Measurements from ENCODE around the gene PABPN1L.

PABPN1L gene

GRCh38 chr16:88843256-88843655 lies 23.2 kb downstream of the PABPN1L start:
- H3K27ac Mint-ChIP-seq = no peak overlapping the region
- H3K4me1 Mint-ChIP-seq (ENCODE audit: low read depth) = no peaks in the 10 kb centered on the region
- H3K9me3 Mint-ChIP-seq (ENCODE audit: low read depth) = no peaks in the 10 kb centered on the region
- H3K4me3 Mint-ChIP-seq = no peak overlapping the region
- H3K27me3 Mint-ChIP-seq = no peaks in the 10 kb centered on the region
- no peaks in the 10 kb centered on the region for H3K36me3 Mint-ChIP-seq

GRCh38 chr16:88842806-88843205 lies 23.7 kb downstream of the PABPN1L start:
- Mint-ChIP-seq H3K9me3 (ENCODE audit: low read depth) (no peaks in the 10 kb centered on the region), H3K4me1 (ENCODE audit: low read depth) (no peaks in the 10 kb centered on the region), H3K36me3 (no peaks in the 10 kb centered on the region), H3K27ac (no peak overlapping the region), H3K4me3 (no peak overlapping the region), H3K27me3 (no peaks in the 10 kb centered on the region)

- Mint-ChIP-seq H3K4me3 (no peak overlapping the region), H3K9me3 (ENCODE audit: low read depth) (no peaks in the 10 kb centered on the region), H3K36me3 (no peaks in the 10 kb centered on the region), H3K27ac (no peak overlapping the region), H3K27me3 (no peaks in the 10 kb centered on the region), H3K4me1 (ENCODE audit: low read depth) (no peaks in the 10 kb centered on the region)
These were observed 24.1 kb downstream of the PABPN1L start for GRCh38 chr16:88842308-88842756.

- Mint-ChIP-seq H3K27ac (no peak overlapping the region), H3K27me3 (no peaks in the 10 kb centered on the region), H3K36me3 (no peaks in the 10 kb centered on the region), H3K4me3 (no peak overlapping the region), H3K9me3 (ENCODE audit: low read depth) (no peaks in the 10 kb centered on the region), H3K4me1 (ENCODE audit: low read depth) (no peaks in the 10 kb centered on the region)
These were observed 24.7 kb downstream of the PABPN1L start for GRCh38 chr16:88841521-88842307.

DNA sequence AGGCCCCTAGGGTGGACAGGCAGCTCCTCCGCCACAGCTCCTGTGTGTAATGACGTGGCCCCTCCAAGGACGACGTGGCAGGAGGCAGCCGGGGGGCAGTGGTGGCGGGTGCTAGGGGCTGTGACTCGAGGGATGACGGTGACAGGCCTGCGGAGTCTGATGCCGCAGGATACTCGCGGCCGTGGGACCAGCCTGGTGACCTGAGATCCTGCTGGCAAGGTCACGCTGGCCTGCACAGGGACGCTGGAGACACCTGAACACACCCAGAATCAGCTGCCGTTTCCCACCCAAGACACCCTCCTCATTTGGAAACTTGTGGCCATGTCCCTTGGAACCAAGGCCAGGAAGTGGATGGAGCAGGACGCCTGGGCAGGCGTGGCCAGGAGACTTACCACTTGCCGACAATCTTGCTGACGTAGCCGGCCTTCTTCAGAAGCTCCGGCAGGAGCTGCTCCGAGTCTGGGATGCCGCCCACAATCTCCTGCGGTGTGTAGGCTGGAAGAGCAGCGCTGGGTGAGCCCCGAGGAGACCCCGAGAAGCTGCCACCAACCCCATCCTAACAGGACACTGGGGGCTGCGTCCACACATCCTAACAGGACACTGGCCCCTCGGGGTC lies 25.8 kb downstream of the PABPN1L start:
- no peaks in the 10 kb centered on the region for H3K36me3 Mint-ChIP-seq
- no peaks in the 10 kb centered on the region for H3K4me1 Mint-ChIP-seq (ENCODE audit: low read depth)
- no peaks in the 10 kb centered on the region for H3K9me3 Mint-ChIP-seq (ENCODE audit: low read depth)
- H3K27me3 Mint-ChIP-seq = no peaks in the 10 kb centered on the region
- no peak overlapping the region for H3K27ac Mint-ChIP-seq
- no peak overlapping the region for H3K4me3 Mint-ChIP-seq

DNA sequence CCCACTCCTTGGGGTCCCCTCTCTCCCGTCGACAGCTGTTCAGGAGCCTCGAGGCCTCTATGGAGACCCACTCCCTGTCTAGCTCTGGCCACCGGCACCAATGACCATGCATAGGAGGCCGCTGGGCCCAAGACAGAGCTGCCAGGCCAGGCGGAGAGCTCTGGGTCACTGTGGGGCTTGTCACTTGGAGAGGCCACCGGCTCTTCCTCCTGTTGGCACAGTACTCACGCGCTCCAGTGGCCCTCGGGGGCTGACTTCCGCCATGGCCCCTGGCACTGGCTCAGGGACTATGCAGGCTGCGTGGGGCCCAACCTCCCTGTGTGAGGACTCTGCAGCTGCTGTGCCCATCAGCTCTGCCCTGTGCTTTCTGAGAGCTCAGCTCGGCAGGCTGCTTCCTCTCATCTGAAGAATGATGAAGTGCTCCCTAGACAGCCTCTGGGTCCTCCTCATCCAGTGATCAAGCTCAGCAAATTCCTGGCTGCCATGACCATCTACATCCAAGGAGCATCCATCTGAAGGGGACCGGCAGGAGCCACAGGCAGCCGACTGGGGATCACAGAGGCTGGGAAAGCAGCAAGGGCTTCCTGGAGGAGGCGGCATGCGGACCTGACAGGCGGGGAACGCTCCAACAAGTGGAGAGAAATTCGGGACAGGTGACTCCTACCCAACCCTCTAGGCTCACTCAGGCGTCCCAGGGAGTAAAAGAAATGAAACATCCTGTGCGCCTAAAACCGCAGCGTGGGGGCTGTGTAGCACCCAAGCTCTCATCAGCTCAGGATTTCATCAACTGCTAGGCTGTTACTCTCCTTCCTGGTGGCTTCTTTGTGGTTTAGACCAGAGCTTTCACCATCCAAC lies 26.5 kb downstream of the PABPN1L start:
- H3K9me3 Mint-ChIP-seq (ENCODE audit: low read depth) = no peaks in the 10 kb centered on the region
- H3K4me1 Mint-ChIP-seq (ENCODE audit: low read depth) = no peaks in the 10 kb centered on the region
- H3K27me3 Mint-ChIP-seq = no peaks in the 10 kb centered on the region
- H3K27ac Mint-ChIP-seq = no peak overlapping the region
- H3K36me3 Mint-ChIP-seq = no peaks in the 10 kb centered on the region
- no peak overlapping the region for H3K4me3 Mint-ChIP-seq

GRCh38 chr16:88839026-88839529 lies 27.4 kb downstream of the PABPN1L start:
- Mint-ChIP-seq H3K9me3 (ENCODE audit: low read depth) (no peaks in the 10 kb centered on the region), H3K36me3 (no peaks in the 10 kb centered on the region), H3K4me1 (ENCODE audit: low read depth) (no peaks in the 10 kb centered on the region), H3K27ac (no peak overlapping the region), H3K4me3 (no peak overlapping the region), H3K27me3 (no peaks in the 10 kb centered on the region)

- no peaks in the 10 kb centered on the region for H3K36me3 Mint-ChIP-seq
- no peaks in the 10 kb centered on the region for H3K4me1 Mint-ChIP-seq (ENCODE audit: low read depth)
- no peak overlapping the region for H3K4me3 Mint-ChIP-seq
- no peaks in the 10 kb centered on the region for H3K27me3 Mint-ChIP-seq
- no peaks in the 10 kb centered on the region for H3K9me3 Mint-ChIP-seq (ENCODE audit: low read depth)
- H3K27ac Mint-ChIP-seq = no peak overlapping the region
These were observed 27.9 kb downstream of the PABPN1L start for GRCh38 chr16:88838566-88838965.

DNA sequence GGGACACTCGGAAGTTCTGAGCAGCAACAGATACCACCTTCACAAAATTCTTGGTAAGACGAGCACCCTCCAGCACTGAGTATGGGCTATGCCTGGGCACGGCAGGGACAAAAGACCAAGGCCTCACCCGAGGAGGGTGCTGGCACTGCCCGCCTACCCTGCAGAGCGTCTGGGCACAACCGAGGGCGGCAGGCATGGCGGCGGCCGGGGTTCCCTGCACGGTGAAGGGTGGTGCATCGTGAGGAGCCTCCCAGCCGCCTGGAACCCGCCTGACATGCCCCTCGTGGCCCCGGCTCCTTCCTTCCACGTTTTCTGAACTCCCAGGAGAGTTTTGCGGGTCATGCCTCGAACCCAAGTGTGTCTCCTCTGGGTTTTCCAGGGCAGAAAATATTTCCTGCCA lies 28.7 kb downstream of the PABPN1L start:
- H3K4me3 Mint-ChIP-seq = no peak overlapping the region
- H3K27me3 Mint-ChIP-seq = no peaks in the 10 kb centered on the region
- no peaks in the 10 kb centered on the region for H3K36me3 Mint-ChIP-seq
- no peaks in the 10 kb centered on the region for H3K9me3 Mint-ChIP-seq (ENCODE audit: low read depth)
- H3K4me1 Mint-ChIP-seq (ENCODE audit: low read depth) = no peaks in the 10 kb centered on the region
- H3K27ac Mint-ChIP-seq = no peak overlapping the region

- Mint-ChIP-seq H3K27me3 (no peaks in the 10 kb centered on the region), H3K27ac (no peak overlapping the region), H3K4me1 (ENCODE audit: low read depth) (no peaks in the 10 kb centered on the region), H3K9me3 (ENCODE audit: low read depth) (no peaks in the 10 kb centered on the region), H3K4me3 (no peak overlapping the region), H3K36me3 (no peaks in the 10 kb centered on the region)
These were observed 29.7 kb downstream of the PABPN1L start for GRCh38 chr16:88836791-88837190.

GRCh38 chr16:88835818-88836217 lies 30.6 kb downstream of the PABPN1L start:
- no peaks in the 10 kb centered on the region for H3K4me1 Mint-ChIP-seq (ENCODE audit: low read depth)
- H3K9me3 Mint-ChIP-seq (ENCODE audit: low read depth) = no peaks in the 10 kb centered on the region
- H3K36me3 Mint-ChIP-seq = no peaks in the 10 kb centered on the region
- no peak overlapping the region for H3K4me3 Mint-ChIP-seq
- H3K27me3 Mint-ChIP-seq = no peaks in the 10 kb centered on the region
- H3K27ac Mint-ChIP-seq = no peak overlapping the region

- Mint-ChIP-seq H3K36me3 (no peaks in the 10 kb centered on the region), H3K9me3 (ENCODE audit: low read depth) (no peaks in the 10 kb centered on the region), H3K4me3 (no peak overlapping the region), H3K27me3 (no peaks in the 10 kb centered on the region), H3K27ac (no peak overlapping the region), H3K4me1 (ENCODE audit: low read depth) (no peaks in the 10 kb centered on the region)
These were observed 31.1 kb downstream of the PABPN1L start for GRCh38 chr16:88835383-88835782.

DNA sequence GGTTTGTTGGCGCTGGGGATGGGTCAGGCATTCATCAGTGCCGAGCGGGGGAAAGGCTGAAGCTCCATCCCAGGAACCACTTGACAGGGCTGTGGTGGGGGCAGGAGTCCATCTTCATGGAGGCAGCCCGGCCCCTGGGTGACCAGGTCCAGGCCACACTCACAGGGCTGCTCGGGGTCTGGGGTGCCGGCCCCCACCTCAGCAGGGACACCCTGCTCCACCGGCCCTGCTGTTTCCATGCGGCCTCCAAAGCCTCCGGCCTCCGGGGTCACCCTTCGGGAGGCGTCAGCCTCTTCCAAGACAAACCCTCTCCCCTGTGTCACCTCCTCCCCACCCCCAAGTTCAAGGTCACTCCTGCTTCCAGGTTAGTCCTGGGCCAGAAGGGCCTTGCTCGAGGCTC lies 31.8 kb downstream of the PABPN1L start:
- Mint-ChIP-seq H3K36me3 (no peaks in the 10 kb centered on the region), H3K9me3 (ENCODE audit: low read depth) (no peaks in the 10 kb centered on the region), H3K4me3 (no peak overlapping the region), H3K4me1 (ENCODE audit: low read depth) (no peaks in the 10 kb centered on the region), H3K27me3 (no peaks in the 10 kb centered on the region), H3K27ac (no peak overlapping the region)

DNA sequence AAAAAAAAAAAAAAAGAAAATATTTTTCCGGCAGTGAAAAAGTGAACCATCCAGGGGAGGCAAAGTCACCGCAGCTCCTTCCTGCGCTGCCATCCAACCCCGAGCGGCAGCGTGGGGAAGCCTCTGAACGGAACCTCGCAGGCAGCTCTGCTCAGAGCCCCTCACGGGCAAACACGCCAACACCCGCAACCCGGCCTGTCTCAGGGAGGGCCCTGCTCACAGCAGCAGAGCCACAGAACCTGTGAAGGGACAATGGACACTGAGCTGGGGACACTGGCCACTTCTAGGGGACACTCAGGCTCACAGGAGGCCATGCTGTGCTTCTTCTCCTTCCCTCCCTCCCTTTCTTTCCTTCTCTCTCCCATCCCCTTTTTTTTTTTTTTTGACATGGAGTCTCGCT lies 33.4 kb downstream of the PABPN1L start:
- no peak overlapping the region for H3K4me3 Mint-ChIP-seq
- no peaks in the 10 kb centered on the region for H3K36me3 Mint-ChIP-seq
- no peaks in the 10 kb centered on the region for H3K4me1 Mint-ChIP-seq (ENCODE audit: low read depth)
- no peak overlapping the region for H3K27ac Mint-ChIP-seq
- H3K9me3 Mint-ChIP-seq (ENCODE audit: low read depth) = no peaks in the 10 kb centered on the region
- H3K27me3 Mint-ChIP-seq = no peaks in the 10 kb centered on the region

DNA sequence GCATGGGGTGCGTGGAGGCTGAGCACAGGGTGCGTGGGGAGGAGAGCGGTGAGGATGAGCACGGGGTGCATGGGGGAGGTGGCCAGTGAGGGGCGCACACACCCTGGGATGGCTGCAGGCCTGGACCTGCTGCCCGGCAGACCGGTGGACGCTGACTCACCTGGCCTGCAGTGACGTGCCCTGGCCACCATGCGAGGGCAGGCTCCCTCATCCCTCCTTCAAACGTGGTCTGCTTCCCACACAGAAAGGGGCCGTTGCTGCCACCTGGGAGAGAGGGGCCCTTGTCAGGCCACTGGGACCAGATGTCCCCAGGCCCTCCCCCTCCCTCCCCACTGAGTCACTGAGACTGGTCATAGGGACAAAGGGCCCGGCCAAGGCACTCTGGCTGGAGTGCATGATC lies 34.6 kb downstream of the PABPN1L start:
- H3K4me3 Mint-ChIP-seq = no peak overlapping the region
- H3K27me3 Mint-ChIP-seq = no peaks in the 10 kb centered on the region
- H3K9me3 Mint-ChIP-seq (ENCODE audit: low read depth) = no peaks in the 10 kb centered on the region
- H3K36me3 Mint-ChIP-seq = no peaks in the 10 kb centered on the region
- no peak overlapping the region for H3K27ac Mint-ChIP-seq
- H3K4me1 Mint-ChIP-seq (ENCODE audit: low read depth) = no peaks in the 10 kb centered on the region

All from activated naive CD8-positive, alpha-beta T cell (primary cell).